ENCODE measurements around the gene HSD17B8.

Gene HSD17B8

GRCh38 chr6:33169291-33170175, 34.9 kb upstream of the HSD17B8 start:
- Histone ChIP-seq H3K4me3 (replicated peaks; ENCODE audit: insufficient read depth, low read length) (no peak overlapping the region), H3K27me3 (ENCODE audit: insufficient read depth, poor library complexity, severe bottlenecking) (no peaks in the 10 kb centered on the region), H3K27ac (replicated peaks) (no peak overlapping the region)
- DNase-seq (ENCODE audit: low read depth in 1 of 2, low spot score in 1 of 2) = no peak
- TF ChIP-seq SPI1 (IDR thresholded peaks at IDR 0.05; ENCODE audit: borderline replicate concordance, low read depth) = no peak
- no peak for TF ChIP-seq CTCF (IDR thresholded peaks at IDR 0.05; ENCODE audit: insufficient read depth, low read length)
- no peak for TF ChIP-seq REST (IDR thresholded peaks at IDR 0.05; ENCODE audit: insufficient replicate concordance, low read depth)
- no peak for TF ChIP-seq GABPA (IDR thresholded peaks at IDR 0.05; ENCODE audit: low read depth)
- no peak for TF ChIP-seq POLR2AphosphoS5 (IDR thresholded peaks at IDR 0.05; ENCODE audit: low read depth)

DNA sequence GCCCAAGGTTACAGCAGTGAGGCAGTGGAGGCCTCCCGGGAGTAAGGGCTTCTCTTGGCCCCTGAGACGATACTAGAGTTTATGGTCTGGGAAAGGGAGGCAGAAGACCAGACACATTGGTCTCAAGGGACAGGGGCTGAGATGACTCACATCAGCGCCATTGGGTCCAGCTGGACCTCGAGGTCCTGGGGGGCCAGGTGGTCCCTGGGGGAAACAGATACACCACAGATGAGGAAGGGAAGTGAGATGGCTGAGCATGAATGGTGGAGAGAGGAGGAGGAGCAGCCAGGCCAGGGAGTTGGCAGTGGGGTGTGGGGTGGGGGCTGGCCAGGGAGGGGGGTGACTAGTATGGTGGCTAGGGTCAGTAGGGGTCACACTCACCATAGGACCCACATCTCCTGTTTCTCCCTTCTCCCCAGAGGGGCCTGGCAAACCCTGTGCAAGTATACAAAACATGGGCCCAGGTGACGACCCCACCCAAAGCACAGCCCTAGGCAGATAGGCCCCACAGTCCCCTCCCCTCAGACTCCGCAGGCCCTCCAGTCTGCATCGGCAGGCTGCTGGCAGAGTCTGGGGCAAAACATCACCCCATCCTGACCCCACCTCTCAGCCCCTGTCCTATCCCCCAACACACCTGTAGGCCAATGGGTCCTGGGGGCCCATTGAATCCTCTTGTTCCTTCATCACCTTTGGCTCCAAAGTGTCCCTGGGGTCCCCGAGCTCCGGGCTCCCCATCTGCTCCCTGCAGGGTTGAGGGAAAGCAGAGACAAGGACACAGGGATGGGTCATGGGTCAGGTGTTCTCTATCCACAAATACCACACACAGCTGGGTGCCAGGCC, 34.1 kb upstream of the HSD17B8 start:
- H3K4me3 ChIP-seq (replicated peaks; ENCODE audit: insufficient read depth, low read length) = no peak overlapping the region
- DNase-seq (ENCODE audit: low read depth in 1 of 2, low spot score in 1 of 2) = no peak
- TF ChIP-seq REST (IDR thresholded peaks at IDR 0.05; ENCODE audit: insufficient replicate concordance, low read depth) (no peak), POLR2AphosphoS5 (IDR thresholded peaks at IDR 0.05; ENCODE audit: low read depth) (no peak), GABPA (IDR thresholded peaks at IDR 0.05; ENCODE audit: low read depth) (no peak), SPI1 (IDR thresholded peaks at IDR 0.05; ENCODE audit: borderline replicate concordance, low read depth) (no peak), CTCF (IDR thresholded peaks at IDR 0.05; ENCODE audit: insufficient read depth, low read length) (no peak)
- H3K27me3 ChIP-seq (ENCODE audit: insufficient read depth, poor library complexity, severe bottlenecking) = no peaks in the 10 kb centered on the region
- H3K27ac ChIP-seq (replicated peaks) = no peak overlapping the region

GRCh38 chr6:33171016-33171879, 33.2 kb upstream of the HSD17B8 start:
- Histone ChIP-seq H3K27me3 (ENCODE audit: insufficient read depth, poor library complexity, severe bottlenecking) (no peaks in the 10 kb centered on the region), H3K4me3 (replicated peaks; ENCODE audit: insufficient read depth, low read length) (no peak overlapping the region), H3K27ac (replicated peaks) (no peak overlapping the region)
- DNase-seq (ENCODE audit: low read depth in 1 of 2, low spot score in 1 of 2) = no peak
- no peak for TF ChIP-seq REST (IDR thresholded peaks at IDR 0.05; ENCODE audit: insufficient replicate concordance, low read depth)
- no peak for TF ChIP-seq CTCF (IDR thresholded peaks at IDR 0.05; ENCODE audit: insufficient read depth, low read length)
- TF ChIP-seq GABPA (IDR thresholded peaks at IDR 0.05; ENCODE audit: low read depth) = no peak
- no peak for TF ChIP-seq SPI1 (IDR thresholded peaks at IDR 0.05; ENCODE audit: borderline replicate concordance, low read depth)
- TF ChIP-seq POLR2AphosphoS5 (IDR thresholded peaks at IDR 0.05; ENCODE audit: low read depth) = no peak
